Anterior cingulate cortex (tissue), 58 donors: ENCODE results near the gene TAMM41.
"Not testable (repeated sequence)": the region's sequence is repeated elsewhere in the genome, so short reads cannot be mapped to it uniquely, and the experiment has no call there.

ENCODE experiments used
- DNase-seq, 58 donors: peaks; one replicate each; lab custom pipeline; 2025; lab: John Stamatoyannopoulos, UW

The TAMM41 gene

GRCh38 chr3:11818033-11818432 is 28.7 kb downstream of the TAMM41 start:
- DNase-seq: no peak

DNA sequence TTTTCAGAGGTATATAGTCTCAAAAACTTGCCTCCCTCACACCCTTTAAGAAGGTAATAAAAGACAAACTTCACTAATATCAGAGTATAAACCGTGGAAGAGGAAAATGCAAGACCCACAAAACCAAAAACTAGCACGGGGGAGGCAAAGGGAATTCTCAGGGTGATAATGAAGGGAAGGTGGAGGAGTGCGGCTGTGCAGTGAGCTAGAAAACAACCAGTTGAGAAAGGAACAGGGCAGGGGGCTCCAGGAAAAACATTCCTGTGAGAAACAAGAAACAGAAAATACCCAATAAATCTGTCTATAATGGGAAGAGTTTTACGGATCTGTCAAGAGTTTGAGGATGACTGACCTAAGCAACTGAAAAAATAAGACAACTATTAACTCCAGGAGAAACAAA is 31.6 kb downstream of the TAMM41 start:
- DNase-seq: no peak

DNA sequence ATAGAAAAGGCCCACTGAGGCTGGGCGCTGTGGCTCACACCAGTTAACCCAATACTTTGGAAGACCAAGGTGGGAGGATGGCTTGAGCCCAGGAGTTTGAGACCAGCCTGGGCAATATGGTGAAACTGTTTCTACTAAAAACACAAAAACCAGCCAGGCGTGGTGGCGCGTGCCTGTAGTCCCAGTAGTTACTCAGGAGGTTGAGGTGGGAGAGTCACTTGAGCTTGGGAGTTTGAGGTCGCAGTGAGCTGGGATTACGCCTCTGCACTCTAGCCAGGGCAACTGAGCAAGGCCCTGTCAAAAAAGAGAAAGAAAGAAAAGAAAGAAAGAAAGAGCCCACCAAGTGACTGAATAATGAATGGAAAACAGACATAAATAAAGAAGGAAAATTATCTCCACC is 32.0 kb downstream of the TAMM41 start:
- no peak for DNase-seq

DNA sequence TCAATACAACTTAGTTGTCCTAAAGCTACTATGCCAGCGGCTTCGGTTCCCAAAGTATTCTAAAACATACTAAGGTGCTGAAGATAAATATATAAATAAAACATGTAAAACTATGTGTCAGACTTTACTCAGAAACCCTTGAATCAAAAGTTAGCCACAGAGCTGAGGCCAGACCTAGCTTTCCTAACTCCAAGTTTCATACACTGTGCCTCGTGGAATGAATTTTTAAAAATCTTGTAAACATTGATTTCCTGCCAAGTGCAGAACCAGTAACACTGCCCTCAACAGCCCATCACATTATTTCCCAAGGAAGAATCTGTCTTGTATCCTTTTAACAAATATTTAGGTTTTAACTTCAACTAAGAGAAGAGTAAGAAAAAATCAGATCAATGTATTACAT is 36.4 kb downstream of the TAMM41 start:
- DNase-seq: no peak

DNA sequence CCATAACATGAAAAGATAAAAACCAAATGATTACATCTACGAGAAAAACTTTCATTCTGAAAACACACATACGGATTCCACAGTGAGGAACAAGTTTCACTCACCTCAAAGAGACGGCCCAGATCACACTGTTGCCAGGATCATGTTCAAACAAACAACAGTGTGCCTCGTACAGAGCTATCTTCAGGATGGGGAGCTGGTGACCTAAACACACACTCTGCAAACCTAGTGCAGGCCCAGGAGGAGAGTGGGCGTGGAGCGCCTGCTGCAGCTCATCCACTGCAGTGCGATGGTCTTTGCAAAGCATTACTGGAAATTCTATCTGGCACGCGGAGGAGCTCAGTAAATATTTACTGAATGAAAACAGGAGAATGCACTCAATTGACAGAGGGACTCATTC is 38.5 kb downstream of the TAMM41 start:
- peak in 2 of 58 donors; percentile 10 to 25 for DNase-seq

DNA sequence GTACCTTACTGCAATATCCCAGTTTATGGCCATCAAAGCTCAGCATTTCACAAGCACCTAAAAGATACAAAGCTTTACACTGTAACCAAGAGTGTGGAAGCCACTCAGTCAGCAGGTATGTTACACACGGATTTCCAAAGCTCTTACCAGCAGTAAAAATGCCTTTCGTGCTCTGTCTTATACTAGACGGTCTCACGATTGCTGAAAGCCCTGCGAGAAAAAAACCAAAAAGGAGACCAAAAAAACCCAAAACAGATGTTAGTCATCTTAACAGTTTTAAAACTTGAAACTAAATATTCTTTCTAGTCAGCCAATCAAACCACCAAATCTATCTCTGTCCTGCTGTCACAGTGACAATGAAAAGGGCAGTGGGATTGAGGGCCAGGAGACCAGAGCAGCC is 39.0 kb downstream of the TAMM41 start:
- no peak for DNase-seq

DNA sequence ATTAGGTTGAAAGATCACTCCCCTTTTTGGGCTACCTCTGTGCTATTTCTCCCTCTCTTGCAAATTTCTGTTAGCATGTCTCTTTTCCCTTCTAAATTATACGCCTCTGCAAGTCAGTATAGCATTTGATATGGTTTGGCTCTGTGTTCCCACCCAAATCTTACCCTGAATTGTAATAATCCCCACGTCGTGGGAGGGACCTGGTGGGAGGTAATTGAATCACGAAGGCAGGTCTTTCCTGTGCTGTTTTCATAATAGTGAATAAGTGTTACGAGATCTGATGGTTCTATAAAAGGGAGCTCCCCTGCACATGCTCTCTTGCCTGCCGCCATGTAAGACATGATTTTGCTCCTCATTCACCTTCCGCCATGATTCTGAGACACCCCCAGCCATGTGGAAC is 41.0 kb downstream of the TAMM41 start:
- peak in 1 of 58 donors; percentile 12 for DNase-seq

DNA sequence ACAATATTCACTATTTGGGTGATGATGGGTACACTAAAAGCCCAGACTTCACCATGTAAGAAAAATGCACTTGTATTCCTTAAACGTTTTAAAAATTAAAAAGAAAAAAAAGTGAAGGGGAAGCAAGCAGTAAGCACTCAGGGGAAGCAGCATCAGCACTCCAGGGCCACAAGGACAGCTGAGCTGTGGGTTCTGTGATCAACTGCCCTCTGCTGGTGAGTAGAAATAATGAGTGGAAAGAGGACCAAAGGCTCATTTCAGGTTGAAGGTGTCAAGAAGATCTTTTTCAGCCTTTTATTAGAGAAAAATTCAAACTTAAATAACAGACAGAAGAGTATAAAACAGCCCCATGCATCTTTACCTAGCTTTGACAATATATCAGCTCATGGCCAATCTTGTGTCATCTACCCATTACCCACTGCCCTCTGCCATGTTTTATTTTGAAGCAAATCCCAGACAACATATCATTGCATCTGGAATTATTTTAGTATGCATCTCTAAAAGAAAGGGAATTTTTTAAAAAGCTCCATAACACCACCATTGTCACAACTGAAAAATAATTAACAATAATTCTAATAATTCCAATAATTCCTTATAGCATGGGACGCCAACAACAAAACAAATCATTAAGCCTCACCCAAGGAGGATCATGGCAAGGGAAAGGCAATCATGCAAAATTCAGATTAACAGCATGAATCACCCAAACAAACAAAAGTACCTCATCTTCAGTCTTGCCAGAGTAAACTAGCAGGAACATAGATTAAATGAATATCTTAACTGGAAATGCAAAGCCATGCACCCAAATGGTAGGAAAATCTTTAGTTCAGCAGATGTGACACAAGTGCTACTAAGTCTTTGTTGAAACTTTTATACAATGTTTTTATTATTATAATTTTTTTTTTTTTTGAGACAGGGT is 42.5 kb downstream of the TAMM41 start:
- peak in 13 of 58 donors; percentile 3 to 32 (median 10) for DNase-seq

DNA sequence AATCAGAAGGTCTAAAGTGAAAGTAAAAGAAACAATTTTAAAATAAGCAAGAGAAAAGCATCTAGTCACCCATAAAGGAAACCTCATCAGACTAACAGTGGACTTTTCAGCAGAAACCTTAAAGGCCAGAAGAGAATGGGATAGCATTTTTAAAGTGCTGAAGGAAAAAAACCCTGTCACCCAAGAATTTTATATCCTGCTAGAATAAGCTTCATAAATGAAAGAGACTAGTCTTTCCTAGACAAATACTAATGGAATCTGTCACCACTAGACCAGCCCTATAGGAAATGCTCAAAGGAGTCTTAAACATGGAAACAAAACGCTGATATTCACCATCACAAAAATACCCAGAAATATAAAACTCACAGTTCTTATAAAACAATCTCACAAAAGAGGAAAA is 46.9 kb downstream of the TAMM41 start:
- DNase-seq: no peak

- DNase-seq: no peak
Measured at GRCh38 chr3:11794927-11795326, 51.8 kb downstream of the TAMM41 start.

GRCh38 chr3:11791339-11792200 is 55.1 kb downstream of the TAMM41 start:
- no peak for DNase-seq

- no peak for DNase-seq
Measured at GRCh38 chr3:11789412-11789811, 57.3 kb downstream of the TAMM41 start.

DNA sequence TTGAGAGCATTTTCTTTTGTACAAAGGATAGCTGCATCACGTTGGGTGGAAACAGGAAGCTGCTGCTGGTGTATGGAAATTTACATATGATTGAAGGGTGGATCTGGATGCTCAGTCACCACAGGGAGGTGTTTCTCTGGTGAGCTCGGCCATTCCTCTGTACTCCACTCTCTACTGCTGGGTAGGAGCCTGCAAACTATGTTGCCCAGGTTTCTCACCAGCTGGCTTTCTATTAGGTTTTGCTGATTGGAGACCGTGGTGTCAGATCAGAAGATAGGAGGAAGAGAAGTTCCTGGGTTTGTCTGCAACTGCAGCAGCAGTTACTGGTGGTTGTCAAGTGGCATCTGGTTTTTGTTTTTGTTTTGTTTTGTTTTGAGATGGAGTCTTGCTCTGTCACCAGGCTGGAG is 61.7 kb downstream of the TAMM41 start:
- DNase-seq: no peak

DNA sequence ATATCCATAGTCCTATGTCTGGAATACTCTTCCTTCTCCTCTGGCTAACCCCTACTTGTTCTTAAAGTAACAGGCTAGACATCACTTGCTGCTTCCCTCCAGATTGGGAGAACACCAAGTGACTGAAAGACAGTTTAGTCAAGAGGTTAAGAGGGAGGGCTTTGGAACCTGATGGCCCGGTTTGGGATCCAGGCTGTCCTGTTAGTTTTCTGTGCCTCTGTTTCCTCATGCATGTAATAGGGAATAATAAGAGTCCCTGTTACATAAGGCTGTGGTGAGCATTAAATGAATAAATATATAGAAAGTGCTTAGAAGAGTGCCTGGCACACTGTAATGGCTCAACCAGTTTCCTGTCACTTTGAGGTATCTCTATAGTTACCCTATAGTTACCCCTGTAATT is 66.3 kb downstream of the TAMM41 start:
- no peak for DNase-seq

GRCh38 chr3:11779626-11780025 is 67.1 kb downstream of the TAMM41 start:
- DNase-seq: no peak

DNA sequence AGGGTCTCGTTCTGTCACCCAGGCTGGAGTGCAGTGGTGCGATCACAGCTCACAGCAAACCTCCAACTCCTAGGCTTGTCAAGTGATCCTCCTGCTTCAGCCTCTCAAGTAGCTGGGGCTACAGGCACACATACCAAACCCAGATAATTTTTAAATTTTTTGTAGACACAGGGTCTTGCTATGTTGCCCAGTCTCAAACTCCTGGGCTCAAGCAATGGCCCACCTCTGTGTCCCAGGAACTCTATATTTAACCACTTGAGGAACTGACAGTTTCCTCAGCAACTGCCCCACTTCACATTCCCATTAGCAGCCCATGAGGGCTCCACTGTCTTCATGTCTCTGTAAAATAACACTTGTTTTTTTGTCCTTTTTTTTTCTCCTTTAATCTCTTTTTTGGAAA is 68.4 kb downstream of the TAMM41 start:
- DNase-seq: no peak

DNA sequence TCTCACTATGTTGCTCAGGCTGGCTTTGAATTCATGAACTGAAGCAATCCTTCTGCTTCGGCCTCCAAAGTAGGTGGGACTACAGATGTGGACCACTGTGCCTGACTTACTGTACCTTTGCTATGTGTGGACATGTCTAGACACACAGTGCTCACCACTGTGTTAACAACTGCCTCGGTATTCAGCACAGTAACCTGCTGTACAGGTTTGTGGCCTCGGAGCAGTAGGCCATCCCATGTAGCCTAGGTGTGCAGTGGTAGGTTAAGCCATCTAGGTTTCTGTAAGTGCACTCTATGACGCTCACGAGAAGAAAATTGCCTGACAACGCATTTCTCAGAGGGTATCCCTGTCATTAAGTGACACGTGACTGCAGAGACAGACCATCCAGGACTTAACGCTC is 70.3 kb downstream of the TAMM41 start:
- no peak for DNase-seq

- no peak for DNase-seq
Measured at GRCh38 chr3:11775493-11775892, 71.2 kb downstream of the TAMM41 start.

DNA sequence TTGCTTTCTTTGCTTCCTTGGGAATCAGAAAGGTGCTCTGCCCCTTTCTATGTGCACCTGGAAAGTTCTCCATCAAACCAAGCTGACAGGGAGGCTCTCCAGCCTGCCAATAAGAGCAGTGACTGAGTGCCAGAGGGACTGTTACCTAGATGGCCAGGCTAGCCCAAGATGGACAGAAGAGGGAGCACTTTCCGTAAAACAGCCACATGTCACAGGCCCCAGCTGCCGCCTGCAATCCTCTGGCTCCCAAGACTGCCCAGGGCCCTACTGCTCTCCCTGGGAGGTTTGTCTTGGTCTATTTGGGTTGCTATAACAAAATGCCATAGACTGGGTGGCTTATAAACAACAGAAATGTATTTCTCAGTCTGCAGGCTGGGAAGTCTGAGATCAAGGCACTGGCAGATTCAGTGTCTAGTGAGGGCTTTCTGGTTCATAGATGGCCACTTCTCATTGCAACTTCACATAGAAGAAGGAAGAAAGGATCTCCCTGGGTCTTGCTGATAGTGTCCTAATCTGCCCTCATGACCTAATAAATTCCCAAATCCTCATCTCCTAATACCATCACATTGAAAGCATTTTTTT is 72.3 kb downstream of the TAMM41 start:
- DNase-seq: peak in 23 of 58 donors; percentile 1 to 55 (median 8)

DNA sequence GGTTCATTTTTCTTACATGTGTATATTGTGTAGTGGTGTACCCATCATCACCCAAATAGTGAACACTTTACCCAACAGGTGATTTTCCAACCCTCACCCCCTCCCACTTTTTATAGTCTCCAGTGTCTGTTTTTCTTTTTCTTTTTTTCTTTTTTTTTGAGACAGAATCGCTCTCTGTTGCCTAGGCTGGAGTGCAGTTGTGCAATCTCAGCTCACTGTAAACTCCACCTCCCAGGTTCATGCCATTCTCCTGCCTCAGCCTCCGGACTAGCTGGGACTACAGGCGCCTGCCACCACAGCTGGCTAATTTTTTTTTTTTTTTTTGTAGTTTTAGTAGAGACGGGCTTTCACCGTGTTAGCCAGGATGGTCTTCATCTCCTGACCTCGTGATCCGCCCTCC is 74.8 kb downstream of the TAMM41 start:
- not testable (repeated sequence) for DNase-seq
